A673 (cell line): Measurements from ENCODE around the gene FHDC1. TPM values are rescaled to one million over a fixed set of nuclear protein-coding genes. Genes with fewer than 3 reads are reported as not detected.

Source experiments
- BruUV-seq: library from RNA; stranded (reverse); fragments of 400-500 nt; replicated peaks from 2 replicates; lab custom pipeline; 2021; lab: Mats Ljungman, UMichigan
- CTCF ChIA-PET: fragments of 300-600 bp; sonication (Branson Sonifier 250); formaldehyde crosslinking; loops from one replicate; lab custom pipeline; 2022; ENCODE audit warnings: antibody characterized with exemption; lab: Charles Lee
- POLR2A ChIA-PET: fragments of 300-600 bp; sonication (Branson Sonifier 250); formaldehyde crosslinking; loops from one replicate; lab custom pipeline; 2022; ENCODE audit warnings: antibody characterized with exemption; ENCODE audit not compliant: low non-redundant PET; lab: Charles Lee
- DNase-seq: peaks from one replicate; pipeline ENCODE4 v3.0.0-alpha.2; 2015; ENCODE audit warnings: low spot score
- H3K27ac ChIP-seq: fragments of 200-600 bp; sonication (generic); 2 replicates; pipeline ENCODE4 v1.5.1; 2016; ENCODE audit warnings: mixed run types, low read depth, mild to moderate bottlenecking, mixed read lengths, antibody characterized with exemption, low read length; ENCODE audit not compliant: poor library complexity, severe bottlenecking
- H3K27me3 ChIP-seq: fragments of 200-600 bp; sonication (generic); replicated peaks from 2 replicates; pipeline ENCODE4 v1.6.1; 2017; ENCODE audit warnings: mixed run types, low read depth, mild to moderate bottlenecking, mixed read lengths, antibody characterized with exemption, low read length; ENCODE audit not compliant: insufficient read depth, poor library complexity
- H3K36me3 ChIP-seq: fragments of 200-600 bp; sonication (generic); 2 replicates; pipeline ENCODE4 v1.6.1; 2016; ENCODE audit warnings: mixed run types, mild to moderate bottlenecking, mixed read lengths, antibody characterized with exemption, low read length; ENCODE audit not compliant: insufficient read depth, poor library complexity, severe bottlenecking
- H3K4me1 ChIP-seq: fragments of 200-600 bp; sonication (generic); 2 replicates; pipeline ENCODE4 v1.6.1; 2017; ENCODE audit warnings: mixed run types, mild to moderate bottlenecking, mixed read lengths, antibody characterized with exemption, low read length; ENCODE audit not compliant: insufficient read depth, poor library complexity, severe bottlenecking
- H3K4me3 ChIP-seq: fragments of 200-600 bp; sonication (generic); 2 replicates; pipeline ENCODE4 v1.5.1; 2016; ENCODE audit warnings: low read depth, mixed run types, mild to moderate bottlenecking, mixed read lengths, low read length; ENCODE audit not compliant: poor library complexity, severe bottlenecking
- H3K9me3 ChIP-seq: fragments of 200-600 bp; sonication (generic); 2 replicates; pipeline ENCODE4 v1.6.1; 2016; ENCODE audit warnings: mixed run types, low read depth, mild to moderate bottlenecking, mixed read lengths, antibody characterized with exemption, low read length; ENCODE audit not compliant: poor library complexity, severe bottlenecking
- CTCF ChIP-seq: fragments of 300-800, 200-600 bp; sonication (generic); conservative IDR thresholded peaks from 2 replicates; pipeline ENCODE4 v1.5.1; 2017; ENCODE audit warnings: low read depth, mild to moderate bottlenecking, antibody characterized with exemption, low read length, moderate library complexity, mixed read lengths
- EZH2 ChIP-seq: fragments of 200-600 bp; sonication (generic); IDR thresholded peaks from 2 replicates; pipeline ENCODE4 v1.6.1; 2017; ENCODE audit warnings: borderline replicate concordance, low read depth, mild to moderate bottlenecking, mixed read lengths, antibody characterized with exemption, low read length; ENCODE audit not compliant: poor library complexity, severe bottlenecking
- intact Hi-C: fragments of 100-400 bp; cut with micrococcal nuclease; formaldehyde crosslinking; loops from one replicate; pipeline ENCODE4 v1.10.0; 2022; ENCODE audit not compliant: unreplicated experiment
- total RNA-seq: library from RNA; stranded (reverse); gene quantifications from 2 replicates; pipeline ENCODE4 v1.2.3, GENCODE V29; 2021

The FHDC1 gene
- total RNA-seq, 1 experiment from 2014 or later: 0.26 TPM

- BruUV-seq: no TSS peak
- no peak for TF ChIP-seq CTCF
- TF ChIP-seq EZH2: no peak
- CTCF ChIA-PET: no interaction called here
These were observed 91.7 kb downstream of the FHDC1 start for GRCh38 chr4:153027866-153028265.

GRCh38 chr4:153028535-153028934 is 92.4 kb downstream of the FHDC1 start:
- ChIA-PET POLR2A (no interaction called here), CTCF (no interaction called here)
- intact Hi-C loops: no loop called here
- no TSS peak for BruUV-seq
- Histone ChIP-seq H3K4me1 (no peaks in the 10 kb centered on the region), H3K27me3 (no peaks in the 10 kb centered on the region), H3K36me3 (no peaks in the 10 kb centered on the region), H3K4me3 (no peak overlapping the region), H3K27ac (no peak overlapping the region), H3K9me3 (no peaks in the 10 kb centered on the region)
- DNase-seq: no peak
- no peak for TF ChIP-seq CTCF
- TF ChIP-seq EZH2: no peak

More at GRCh38 chr4:153027866-153028265, 91.7 kb downstream of the FHDC1 start:
- POLR2A ChIA-PET: no interaction called here
- DNase-seq: no peak
- Histone ChIP-seq H3K9me3 (no peaks in the 10 kb centered on the region), H3K27ac (no peak overlapping the region), H3K27me3 (no peaks in the 10 kb centered on the region), H3K4me3 (no peak overlapping the region), H3K4me1 (no peaks in the 10 kb centered on the region), H3K36me3 (no peaks in the 10 kb centered on the region)
- intact Hi-C loops: no loop called here

Other genes with a start within 250 kb of the FHDC1 start
- gene TIGD4, start 156.6 kb upstream of the FHDC1 start, total RNA-seq: 0.41 and 0.48 TPM in 2 replicates
- gene ARFIP1, start 156.4 kb upstream of the FHDC1 start, total RNA-seq: 29.8 and 30.4 TPM in 2 replicates